Measurements from ENCODE around the gene CPNE2.

DNA sequence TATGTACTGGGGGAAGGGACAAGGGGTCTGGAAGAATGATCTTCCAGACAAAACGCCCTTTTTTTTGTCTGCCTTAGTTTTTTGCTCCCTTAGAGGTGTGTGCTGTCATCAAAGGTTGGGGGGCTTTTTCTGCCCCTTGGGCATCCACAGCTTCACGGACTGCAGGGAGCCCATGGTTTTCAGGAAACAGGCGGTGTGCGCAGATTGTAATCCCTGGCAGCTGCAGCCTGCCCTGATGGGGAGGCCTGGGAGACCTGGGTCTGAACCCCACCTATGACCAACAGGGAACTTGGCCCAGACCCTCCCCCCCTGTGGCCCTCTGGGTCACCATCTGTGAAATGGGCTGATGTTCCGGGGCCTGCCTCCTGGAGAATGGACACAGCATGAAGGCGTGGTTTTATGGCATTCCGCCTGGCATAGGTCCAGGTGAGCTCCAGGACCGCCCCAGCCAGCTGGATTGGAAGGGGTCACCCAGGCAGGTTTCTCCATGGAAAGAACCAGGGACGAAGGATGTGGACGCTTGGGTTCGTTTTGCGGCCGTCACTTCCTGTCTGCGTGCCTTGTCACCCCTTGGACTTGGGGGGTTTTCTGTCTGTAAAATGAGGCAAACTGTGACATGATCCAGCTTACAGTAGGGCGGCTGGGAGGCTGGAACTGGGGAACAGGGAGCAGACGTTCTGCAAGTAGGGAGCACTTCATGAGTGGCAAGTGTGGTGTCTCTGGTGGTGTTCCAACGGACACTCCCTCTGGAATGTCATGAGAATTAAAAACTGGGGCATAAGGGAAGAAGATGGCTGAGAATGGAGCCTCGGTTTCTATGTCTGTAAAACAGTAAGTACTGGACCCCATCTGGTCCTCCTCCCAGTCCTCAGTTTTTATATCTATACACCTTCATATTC lies 1.5 kb downstream of the CPNE2 start:
- TF ChIP-seq, protein P1, sequence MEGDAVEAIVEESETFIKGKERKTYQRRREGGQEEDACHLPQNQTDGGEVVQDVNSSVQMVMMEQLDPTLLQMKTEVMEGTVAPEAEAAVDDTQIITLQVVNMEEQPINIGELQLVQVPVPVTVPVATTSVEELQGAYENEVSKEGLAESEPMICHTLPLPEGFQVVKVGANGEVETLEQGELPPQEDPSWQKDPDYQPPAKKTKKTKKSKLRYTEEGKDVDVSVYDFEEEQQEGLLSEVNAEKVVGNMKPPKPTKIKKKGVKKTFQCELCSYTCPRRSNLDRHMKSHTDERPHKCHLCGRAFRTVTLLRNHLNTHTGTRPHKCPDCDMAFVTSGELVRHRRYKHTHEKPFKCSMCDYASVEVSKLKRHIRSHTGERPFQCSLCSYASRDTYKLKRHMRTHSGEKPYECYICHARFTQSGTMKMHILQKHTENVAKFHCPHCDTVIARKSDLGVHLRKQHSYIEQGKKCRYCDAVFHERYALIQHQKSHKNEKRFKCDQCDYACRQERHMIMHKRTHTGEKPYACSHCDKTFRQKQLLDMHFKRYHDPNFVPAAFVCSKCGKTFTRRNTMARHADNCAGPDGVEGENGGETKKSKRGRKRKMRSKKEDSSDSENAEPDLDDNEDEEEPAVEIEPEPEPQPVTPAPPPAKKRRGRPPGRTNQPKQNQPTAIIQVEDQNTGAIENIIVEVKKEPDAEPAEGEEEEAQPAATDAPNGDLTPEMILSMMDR (IDR thresholded peaks at IDR 0.05; ENCODE audit: borderline replicate concordance, extremely low read depth, low read length, poor library complexity, severe bottlenecking): no peak
- TF ChIP-seq EZH2 (IDR thresholded peaks at IDR 0.05; ENCODE audit: borderline replicate concordance, low read depth, low read length, severe bottlenecking): no peak

All from DND-41 (cell line).